Skeletal muscle tissue (tissue), 4 donors: Measurements from ENCODE around the gene PDE4B. TPM values are rescaled to one million over a fixed set of nuclear protein-coding genes. Genes with fewer than 3 reads are reported as not detected.

Experiments used
- H3K27ac ChIP-seq: one replicate; pipeline ENCODE4 v1.7.0; 2013; ENCODE audit warnings: mild to moderate bottlenecking, low read depth, low read length, inconsistent platforms
- H3K27me3 ChIP-seq, 3 donors: one replicate each; pipeline ENCODE4 v1.7.0; 2013; ENCODE audit warnings: low read length in 3 of 3; ENCODE audit not compliant: control insufficient read depth in 3 of 3, insufficient read depth in 3 of 3
- H3K36me3 ChIP-seq, 3 donors: one replicate each; pipeline ENCODE4 v1.7.0; 2013; ENCODE audit warnings: low read length in 3 of 3; ENCODE audit not compliant: control insufficient read depth in 3 of 3, insufficient read depth in 3 of 3
- H3K4me1 ChIP-seq, 3 donors: one replicate each; pipeline ENCODE4 v1.7.0; 2013; ENCODE audit warnings: low read length in 3 of 3, mild to moderate bottlenecking in 3 of 3; ENCODE audit not compliant: control insufficient read depth in 3 of 3, insufficient read depth in 3 of 3
- H3K4me3 ChIP-seq, 3 donors: one replicate each; pipeline ENCODE4 v1.7.0; 2013; ENCODE audit warnings: low read length in 3 of 3
- H3K9ac ChIP-seq, 3 donors: one replicate each; pipeline ENCODE4 v1.7.0; 2013; ENCODE audit warnings: low read length in 3 of 3, mild to moderate bottlenecking in 3 of 3, moderate library complexity in 2 of 3, low read depth in 1 of 3
- H3K9me3 ChIP-seq, 3 donors: one replicate each; pipeline ENCODE4 v1.7.0; 2013; ENCODE audit warnings: low read length in 3 of 3; ENCODE audit not compliant: control insufficient read depth in 3 of 3
- total RNA-seq: library from RNA; depleted of rRNA; stranded (reverse); fragments of >200 nt; gene quantifications from one replicate; pipeline ENCODE4 v1.2.3, GENCODE V29; 2014
- donor health status: Osteomylitis.

PDE4B gene
- total RNA-seq, 1 donor from 2014 or later = 26.6 TPM

GRCh38 chr1:66364578-66365391, 572.1 kb downstream of the PDE4B start:
- H3K27ac ChIP-seq = no peak overlapping the region
- H3K27me3 ChIP-seq = no peaks in the 10 kb centered on the region
- peaks cover 52 to 87% (median 78%) of the 10 kb centered on the region in 3 donors for H3K36me3 ChIP-seq
- H3K4me1 ChIP-seq = peaks cover 3 to 5% (median 4%) of the 10 kb centered on the region in 3 donors
- H3K9me3 ChIP-seq = no peaks in the 10 kb centered on the region
- H3K9ac ChIP-seq = no peak overlapping the region
- H3K4me3 ChIP-seq = no peak overlapping the region

GRCh38 chr1:66365635-66366034, 572.9 kb downstream of the PDE4B start:
- Histone ChIP-seq H3K27ac (no peak overlapping the region), H3K4me3 (no peak overlapping the region), H3K27me3 (no peaks in the 10 kb centered on the region), H3K4me1 (peaks cover 3 to 6% (median 5%) of the 10 kb centered on the region in 3 donors), H3K9ac (no peak overlapping the region), H3K9me3 (no peaks in the 10 kb centered on the region), H3K36me3 (peaks cover 57 to 90% (median 84%) of the 10 kb centered on the region in 3 donors)

- peaks cover 8 to 11% (median 11%) of the 10 kb centered on the region in 3 donors for H3K4me1 ChIP-seq
- peaks cover 59 to 94% (median 81%) of the 10 kb centered on the region in 3 donors for H3K36me3 ChIP-seq
- H3K9me3 ChIP-seq = no peaks in the 10 kb centered on the region
- no peak overlapping the region for H3K4me3 ChIP-seq
- H3K27ac ChIP-seq = no peak overlapping the region
- H3K27me3 ChIP-seq = no peaks in the 10 kb centered on the region
- no peak overlapping the region for H3K9ac ChIP-seq
Measured at GRCh38 chr1:66366634-66367033, 573.9 kb downstream of the PDE4B start.

GRCh38 chr1:66367369-66367768, 574.7 kb downstream of the PDE4B start:
- no peak overlapping the region for H3K4me3 ChIP-seq
- H3K27me3 ChIP-seq = no peaks in the 10 kb centered on the region
- H3K4me1 ChIP-seq = peaks cover 14 to 18% (median 15%) of the 10 kb centered on the region in 3 donors
- no peak overlapping the region for H3K27ac ChIP-seq
- H3K36me3 ChIP-seq = peaks cover 60 to 93% (median 79%) of the 10 kb centered on the region in 3 donors
- no peak overlapping the region for H3K9ac ChIP-seq
- no peaks in the 10 kb centered on the region for H3K9me3 ChIP-seq

GRCh38 chr1:66368261-66368660, 575.6 kb downstream of the PDE4B start:
- H3K36me3 ChIP-seq = peaks cover 62 to 93% (median 80%) of the 10 kb centered on the region in 3 donors
- no peak overlapping the region for H3K4me3 ChIP-seq
- no peaks in the 10 kb centered on the region for H3K27me3 ChIP-seq
- no peaks in the 10 kb centered on the region for H3K9me3 ChIP-seq
- no peak overlapping the region for H3K9ac ChIP-seq
- H3K4me1 ChIP-seq = peaks cover 18 to 21% (median 18%) of the 10 kb centered on the region in 3 donors
- no peak overlapping the region for H3K27ac ChIP-seq

- H3K4me3 ChIP-seq = no peak overlapping the region
- H3K4me1 ChIP-seq = peaks cover 18 to 21% (median 20%) of the 10 kb centered on the region in 3 donors
- H3K27ac ChIP-seq = no peak overlapping the region
- peaks cover 44 to 73% (median 60%) of the 10 kb centered on the region in 3 donors for H3K36me3 ChIP-seq
- H3K9me3 ChIP-seq = no peaks in the 10 kb centered on the region
- no peak overlapping the region for H3K9ac ChIP-seq
- no peaks in the 10 kb centered on the region for H3K27me3 ChIP-seq
Measured at GRCh38 chr1:66370462-66370971, 577.8 kb downstream of the PDE4B start.

GRCh38 chr1:66371233-66372005, 578.7 kb downstream of the PDE4B start:
- H3K27ac ChIP-seq = peak overlapping the region; percentile 8
- H3K4me1 ChIP-seq = peaks cover 18 to 21% (median 20%) of the 10 kb centered on the region in 3 donors
- H3K27me3 ChIP-seq = no peaks in the 10 kb centered on the region
- no peak overlapping the region for H3K9ac ChIP-seq
- H3K9me3 ChIP-seq = no peaks in the 10 kb centered on the region
- H3K36me3 ChIP-seq = peaks cover 36 to 64% (median 52%) of the 10 kb centered on the region in 3 donors
- no peak overlapping the region for H3K4me3 ChIP-seq

GRCh38 chr1:66372522-66373101, 579.9 kb downstream of the PDE4B start:
- no peak overlapping the region for H3K9ac ChIP-seq
- no peaks in the 10 kb centered on the region for H3K9me3 ChIP-seq
- no peak overlapping the region for H3K4me3 ChIP-seq
- peaks cover 33 to 52% (median 41%) of the 10 kb centered on the region in 3 donors for H3K36me3 ChIP-seq
- peak overlapping the region; percentile 8 for H3K27ac ChIP-seq
- H3K4me1 ChIP-seq = peaks cover 18 to 21% (median 20%) of the 10 kb centered on the region in 3 donors
- H3K27me3 ChIP-seq = no peaks in the 10 kb centered on the region

- Histone ChIP-seq H3K4me1 (peaks cover 18 to 21% (median 20%) of the 10 kb centered on the region in 3 donors), H3K27ac (no peak overlapping the region), H3K9ac (no peak overlapping the region), H3K4me3 (no peak overlapping the region), H3K27me3 (no peaks in the 10 kb centered on the region), H3K9me3 (no peaks in the 10 kb centered on the region), H3K36me3 (peaks cover 28 to 46% (median 35%) of the 10 kb centered on the region in 3 donors)
Measured at GRCh38 chr1:66373157-66373591, 580.5 kb downstream of the PDE4B start.
